H1 (cell line): Measurements from ENCODE around the gene KCNC4. TPM values are rescaled to one million over a fixed set of nuclear protein-coding genes. Genes with fewer than 3 reads are reported as not detected.

Experiments used
- CTCF ChIA-PET: fragments of 300-600 bp; sonication (Branson Sonifier 250); formaldehyde crosslinking; loops from one replicate; lab custom pipeline; 2021; ENCODE audit not compliant: partially characterized antibody; lab: Charles Lee
- POLR2A ChIA-PET: fragments of 300-600 bp; sonication (Branson Sonifier 250); formaldehyde crosslinking; loops from one replicate; lab custom pipeline; 2021; ENCODE audit warnings: inconsistent platforms; ENCODE audit not compliant: partially characterized antibody; lab: Charles Lee
- DNase-seq, 2 experiments: peaks; one replicate each; pipeline versions ENCODE4 v3.0.0 to v3.0.0-alpha.2; 2010 to 2022; ENCODE audit warnings: low spot score in 2 of 2, low read depth in 1 of 2, mixed read lengths in 1 of 2
- FAIRE-seq: peaks from 2 replicates; lab custom pipeline; 2011; peaks lifted over from hg19 to GRCh38; lab: Jason Lieb, UNC
- H2AFZ ChIP-seq: 2 replicates; pipeline ENCODE4 v1.8.1; 2012; ENCODE audit warnings: low read length, inconsistent platforms
- H2AK5ac ChIP-seq: 2 replicates; pipeline ENCODE4 v1.6.1; 2013; ENCODE audit warnings: low read depth, low read length
- H2BK120ac ChIP-seq: replicated peaks from 2 replicates; pipeline ENCODE3; 2013; ENCODE audit warnings: low read depth, low read length, inconsistent platforms
- H2BK12ac ChIP-seq: 2 replicates; pipeline ENCODE4 v1.6.1; 2013; ENCODE audit warnings: low read depth, low read length
- H2BK15ac ChIP-seq: 2 replicates; pipeline ENCODE4 v1.6.1; 2013; ENCODE audit warnings: low read length
- H2BK20ac ChIP-seq: 2 replicates; pipeline ENCODE4 v1.6.1; 2013; ENCODE audit warnings: low read length
- H2BK5ac ChIP-seq: 2 replicates; pipeline ENCODE4 v1.6.1; 2013; ENCODE audit warnings: low read depth, low read length
- H3K14ac ChIP-seq: 2 replicates; pipeline ENCODE4 v1.6.1; 2013; ENCODE audit warnings: inconsistent platforms; ENCODE audit not compliant: insufficient read length
- H3K18ac ChIP-seq: 2 replicates; pipeline ENCODE4 v1.6.1; 2013; ENCODE audit warnings: low read length; ENCODE audit errors: extremely low read depth
- H3K23ac ChIP-seq: 2 replicates; pipeline ENCODE4 v1.6.1; 2013; ENCODE audit warnings: inconsistent platforms; ENCODE audit not compliant: insufficient read length
- H3K23me2 ChIP-seq: 2 replicates; pipeline ENCODE4 v1.6.1; 2013; ENCODE audit warnings: low read depth, low read length
- H3K27ac ChIP-seq: 2 replicates; pipeline ENCODE4 v1.6.1; 2011; ENCODE audit warnings: low read depth, low read length, inconsistent platforms
- H3K27me3 ChIP-seq, 4 experiments: replicated peaks in 1 of 4; 1 replicate in 1 of 4; 2 replicates in 3 of 4; pipeline versions ENCODE4 v1.6.1 to v1.8.1; 2011 to 2013; ENCODE audit warnings: low read length in 3 of 4, mild to moderate bottlenecking in 3 of 4, inconsistent platforms in 2 of 4, mixed read lengths in 2 of 4, moderate library complexity in 1 of 4; ENCODE audit not compliant: control insufficient read depth in 3 of 4, insufficient read depth in 3 of 4; ENCODE audit errors: extremely low read depth in 1 of 4
- H3K36me3 ChIP-seq, 4 experiments: 2 replicates each; pipeline versions ENCODE4 v1.6.1 to v1.8.1; 2011 to 2013; ENCODE audit warnings: mild to moderate bottlenecking in 4 of 4, low read length in 3 of 4, moderate library complexity in 2 of 4, control low read depth in 1 of 4, inconsistent platforms in 1 of 4; ENCODE audit not compliant: insufficient read depth in 4 of 4, control insufficient read depth in 2 of 4
- H3K4ac ChIP-seq: replicated peaks from 2 replicates; pipeline ENCODE3; 2013; ENCODE audit warnings: low read length, low read depth, mixed read lengths, inconsistent platforms; ENCODE audit not compliant: insufficient read length
- H3K4me1 ChIP-seq, 4 experiments: replicated peaks in 1 of 4; 1 replicate in 1 of 4; 2 replicates in 3 of 4; pipeline versions ENCODE4 v1.6.1 to v1.8.1; 2011 to 2013; ENCODE audit warnings: low read length in 3 of 4, inconsistent platforms in 2 of 4, mixed read lengths in 1 of 4; ENCODE audit not compliant: insufficient read depth in 4 of 4, control insufficient read depth in 3 of 4
- H3K4me2 ChIP-seq, 2 experiments: 2 replicates each; pipeline versions ENCODE4 v1.6.1 to v1.8.1; 2011 to 2013; ENCODE audit warnings: low read depth in 2 of 2, low read length in 2 of 2, control low read depth in 1 of 2, inconsistent platforms in 1 of 2, mild to moderate bottlenecking in 1 of 2; ENCODE audit not compliant: insufficient read depth in 1 of 2
- H3K4me3 ChIP-seq, 4 experiments: fragments of 200-600, 300-600 bp in 1 of 4; sonication (generic), shearing (Covaris generic), sonication (Bioruptor Twin) in 1 of 4; 2 replicates each; pipeline versions ENCODE4 v1.5.1 to v1.8.1; 2011 to 2016; ENCODE audit warnings: low read length in 4 of 4, low read depth in 3 of 4, control low read depth in 2 of 4, inconsistent platforms in 2 of 4, mild to moderate bottlenecking in 2 of 4, mixed read lengths in 1 of 4, moderate library complexity in 1 of 4; ENCODE audit not compliant: insufficient read depth in 2 of 4; ENCODE audit errors: extremely low read depth in 1 of 4
- H3K56ac ChIP-seq: replicated peaks from 2 replicates; pipeline ENCODE3; 2013; ENCODE audit warnings: low read depth, mild to moderate bottlenecking, mixed read lengths, low read length, inconsistent platforms; ENCODE audit not compliant: insufficient read length
- H3K79me1 ChIP-seq: 2 replicates; pipeline ENCODE4 v1.6.1; 2013; ENCODE audit warnings: low read depth, low read length, control low read depth
- H3K79me2 ChIP-seq, 2 experiments: 2 replicates each; pipeline versions ENCODE4 v1.6.1 to v1.8.1; 2012 to 2013; ENCODE audit warnings: low read length in 2 of 2, mild to moderate bottlenecking in 2 of 2, inconsistent platforms in 1 of 2; ENCODE audit not compliant: insufficient read depth in 2 of 2, control insufficient read depth in 1 of 2
- H3K9ac ChIP-seq, 4 experiments: replicated peaks in 1 of 4; 1 replicate in 1 of 4; 2 replicates in 3 of 4; pipeline versions ENCODE4 v1.6.1 to v1.8.1; 2011 to 2013; ENCODE audit warnings: low read depth in 3 of 4, low read length in 3 of 4, control low read depth in 2 of 4, mild to moderate bottlenecking in 2 of 4, moderate library complexity in 2 of 4, inconsistent platforms in 1 of 4; ENCODE audit errors: extremely low read depth in 1 of 4
- H3K9me3 ChIP-seq, 2 experiments: 2 replicates each; pipeline versions ENCODE4 v1.6.1 to v1.8.1; 2012 to 2013; ENCODE audit warnings: mild to moderate bottlenecking in 2 of 2, moderate library complexity in 2 of 2, control low read depth in 1 of 2, inconsistent platforms in 1 of 2, low read depth in 1 of 2, low read length in 1 of 2, mixed read lengths in 1 of 2; ENCODE audit not compliant: insufficient read depth in 2 of 2
- H4K20me1 ChIP-seq, 2 experiments: replicated peaks in 1 of 2; 2 replicates each; pipeline versions ENCODE3 to v1.8.1; 2011 to 2013; ENCODE audit warnings: inconsistent platforms in 2 of 2, low read length in 2 of 2, mild to moderate bottlenecking in 1 of 2; ENCODE audit not compliant: insufficient read depth in 2 of 2, control insufficient read depth in 1 of 2
- H4K5ac ChIP-seq: 2 replicates; pipeline ENCODE4 v1.6.1; 2013; ENCODE audit warnings: low read length, low read depth, mixed read lengths, inconsistent platforms; ENCODE audit not compliant: insufficient read length
- H4K8ac ChIP-seq: 2 replicates; pipeline ENCODE4 v1.8.0; 2013; ENCODE audit warnings: mild to moderate bottlenecking, moderate library complexity, low read length, inconsistent platforms; ENCODE audit not compliant: insufficient read depth; ENCODE audit errors: extremely low read depth
- H4K91ac ChIP-seq: replicated peaks from 2 replicates; pipeline ENCODE3; 2013; ENCODE audit warnings: low read length, mixed read lengths, inconsistent platforms; ENCODE audit not compliant: insufficient read length
- CHD2 ChIP-seq: IDR thresholded peaks from 2 replicates; pipeline ENCODE4 v1.6.1; 2012; ENCODE audit warnings: low read length, improper control_type of control experiment
- CREB1 ChIP-seq: IDR thresholded peaks from 2 replicates; pipeline ENCODE4 v1.6.1; 2012; ENCODE audit warnings: inconsistent platforms
- EP300 ChIP-seq, 2 experiments: IDR thresholded peaks; 1 replicate in 1 of 2; 2 replicates in 1 of 2; pipeline ENCODE4 v1.6.1; 2011 to 2012; ENCODE audit warnings: low read depth in 2 of 2, low read length in 2 of 2, mild to moderate bottlenecking in 2 of 2, borderline replicate concordance in 1 of 2, inconsistent platforms in 1 of 2, moderate library complexity in 1 of 2
- FOSL1 ChIP-seq: IDR thresholded peaks from 2 replicates; pipeline ENCODE4 v1.6.1; 2011; ENCODE audit warnings: mild to moderate bottlenecking, low read depth, low read length, moderate library complexity; ENCODE audit not compliant: insufficient read depth
- HDAC6 ChIP-seq: IDR thresholded peaks from one replicate; pipeline ENCODE4 v1.7.1; 2012; ENCODE audit warnings: low read depth, mild to moderate bottlenecking, inconsistent platforms, low read length, moderate library complexity
- NANOG ChIP-seq: IDR thresholded peaks from 2 replicates; pipeline ENCODE4 v1.6.1; 2011; ENCODE audit warnings: low read length, low read depth, mild to moderate bottlenecking, inconsistent platforms; ENCODE audit not compliant: insufficient read depth, poor library complexity, severe bottlenecking
- SP1 ChIP-seq: IDR thresholded peaks from 2 replicates; pipeline ENCODE4 v1.6.1; 2011; ENCODE audit warnings: low read depth, low read length
- TAF7 ChIP-seq: optimal IDR thresholded peaks from 2 replicates; pipeline ENCODE3; 2011; ENCODE audit warnings: low read depth, mild to moderate bottlenecking, inconsistent platforms, low read length, moderate library complexity, borderline replicate concordance
- TEAD4 ChIP-seq: IDR thresholded peaks from 2 replicates; pipeline ENCODE4 v1.6.1; 2012; ENCODE audit warnings: low read depth, low read length, inconsistent platforms, mixed read lengths
- WGBS, 2 experiments: shearing (Covaris generic) in 1 of 2; methylation state at CpG; one replicate each; pipeline versions ENCODE4 v1.1.6 to v1.1.7; 2013 to 2015; ENCODE audit warnings: low lambda C conversion rate in 2 of 2, mixed read lengths in 2 of 2, inconsistent platforms in 1 of 2, low coverage in 1 of 2, missing lambda C conversion rate in 1 of 2; ENCODE audit not compliant: insufficient replicate concordance in 2 of 2, insufficient coverage in 1 of 2, insufficient read length in 1 of 2; ENCODE audit errors: extremely low coverage in 1 of 2, missing lambda C conversion rate in 1 of 2; 5-methylcytosine and 5-hydroxymethylcytosine counted together
- polyA plus RNA-seq, 7 experiments: library from polyadenylated mRNA; depleted of rRNA in 3 of 7; stranded (reverse) in 5 of 7; unstranded in 2 of 7; fragments of >200 nt in 5 of 7; fragments of 200-250 nt in 2 of 7; gene quantifications; 1 replicate in 5 of 7; 2 replicates in 1 of 7; 4 replicates in 1 of 7; pipeline versions ENCODE4 v1.2.1 to v1.2.3, GENCODE V29; 2011 to 2013; ENCODE audit warnings: missing spikeins in 2 of 7, mixed read lengths in 2 of 7
- total RNA-seq: library from RNA; stranded (reverse); fragmentation: NEBNext Ultra II Directional; extraction: Animal tissue kit (Norgen Biotek cat#: 25700); gene quantifications from 2 replicates; pipeline ENCODE4 v1.2.1, GENCODE V29; 2021
- TF ChIP-seq, protein P1 (sequence below): IDR thresholded peaks from 2 replicates; pipeline ENCODE4 v1.6.1; 2012; ENCODE audit warnings: low read length, inconsistent platforms
- TF ChIP-seq, protein P2 (sequence below): IDR thresholded peaks from 2 replicates; pipeline ENCODE4 v1.6.1; 2012; ENCODE audit warnings: inconsistent platforms

The KCNC4 gene
- total and polyA plus RNA-seq, 2 of the 8 experiments (the other 6 are each of a cell fraction or from before 2014, with no cell fraction given), result 8.1 to 11.2 TPM

DNA sequence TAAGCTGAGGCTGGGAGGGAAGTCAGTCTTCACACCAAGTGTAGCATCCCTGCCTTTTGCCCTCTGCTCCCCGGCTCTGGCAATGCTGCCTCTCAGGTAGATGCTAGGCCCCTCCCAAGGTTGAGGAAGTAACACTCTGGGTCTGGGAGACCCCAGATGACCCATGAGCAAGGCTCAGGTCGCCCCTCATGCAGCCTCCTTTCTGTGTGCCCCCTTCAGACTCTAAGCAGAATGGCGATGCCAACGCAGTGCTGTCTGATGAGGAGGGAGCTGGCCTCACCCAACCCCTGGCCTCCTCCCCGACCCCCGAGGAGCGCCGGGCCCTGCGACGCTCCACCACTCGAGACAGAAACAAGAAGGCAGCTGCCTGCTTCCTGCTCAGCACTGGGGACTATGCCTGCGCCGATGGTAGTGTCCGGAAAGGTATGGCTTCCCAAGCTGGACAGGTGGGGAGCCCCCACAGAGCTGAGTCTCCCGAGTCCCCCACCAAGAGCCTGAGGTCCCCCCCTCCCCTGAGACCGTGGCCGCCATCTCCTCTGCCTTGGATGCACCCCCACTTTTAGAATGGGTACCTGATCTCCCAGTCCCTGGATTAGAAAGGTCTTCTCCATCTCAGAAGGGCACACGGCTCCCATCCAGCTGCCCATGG lies 15.8 kb downstream of the KCNC4 start:
- Histone ChIP-seq H2BK5ac (no peak overlapping the region), H3K4ac (no peak overlapping the region), H3K4me1 (no peaks in the 10 kb centered on the region; a peak in 1 of 7 replicates), H3K9ac (no peak overlapping the region), H3K27me3 (no peaks in the 10 kb centered on the region), H4K20me1 (peaks cover 0 to 13% of the 10 kb centered on the region in 2 experiments), H4K5ac (no peak overlapping the region), H2BK15ac (no peak overlapping the region), H3K56ac (no peak overlapping the region), H2BK20ac (no peak overlapping the region), H2BK120ac (no peak overlapping the region), H4K8ac (no peak overlapping the region), H2AFZ (no peak overlapping the region), H2BK12ac (no peak overlapping the region), H3K36me3 (no peaks in the 10 kb centered on the region), H3K23me2 (no peaks in the 10 kb centered on the region), H3K14ac (no peak overlapping the region), H3K18ac (no peak overlapping the region), H3K9me3 (no peaks in the 10 kb centered on the region), H3K79me1 (no peaks in the 10 kb centered on the region; the same call in 1 of the 2 replicates), H2AK5ac (no peak overlapping the region), H3K79me2 (no peaks in the 10 kb centered on the region), H3K4me2 (no peak overlapping the region), H3K27ac (no peak overlapping the region), H3K4me3 (no peak overlapping the region), H4K91ac (no peak overlapping the region), H3K23ac (no peak overlapping the region)
- WGBS, 2 experiments, result 87% methylated on average over 18 of the region's 18 CpGs; no CpG with 5 or more reads in 1 of the 2 experiments
- no peak for FAIRE-seq
- CTCF ChIA-PET, result interaction anchor here (1.0 to 3.4 kb wide), 5 partner anchors 17 to 87 kb away, joined by 3 to 19 read pairs (median 8); partner anchors contain the start of gene KCNC4
- POLR2A ChIA-PET, result interaction anchor here (0.7 to 2.2 kb wide), 2 partner anchors 14 to 25 kb away, joined by 3 to 7 read pairs; no protein-coding TSS in a partner anchor
- DNase-seq, result no peak
- no peak for TF ChIP-seq HDAC6
- no peak for TF ChIP-seq CREB1
- TF ChIP-seq EP300 (IDR thresholded peaks at IDR 0.05; ENCODE audit: borderline replicate concordance in 1 of 2, low read depth in 2 of 2, low read length in 2 of 2), result no peak
- TF ChIP-seq TAF7, result no peak
- TF ChIP-seq, protein P1, sequence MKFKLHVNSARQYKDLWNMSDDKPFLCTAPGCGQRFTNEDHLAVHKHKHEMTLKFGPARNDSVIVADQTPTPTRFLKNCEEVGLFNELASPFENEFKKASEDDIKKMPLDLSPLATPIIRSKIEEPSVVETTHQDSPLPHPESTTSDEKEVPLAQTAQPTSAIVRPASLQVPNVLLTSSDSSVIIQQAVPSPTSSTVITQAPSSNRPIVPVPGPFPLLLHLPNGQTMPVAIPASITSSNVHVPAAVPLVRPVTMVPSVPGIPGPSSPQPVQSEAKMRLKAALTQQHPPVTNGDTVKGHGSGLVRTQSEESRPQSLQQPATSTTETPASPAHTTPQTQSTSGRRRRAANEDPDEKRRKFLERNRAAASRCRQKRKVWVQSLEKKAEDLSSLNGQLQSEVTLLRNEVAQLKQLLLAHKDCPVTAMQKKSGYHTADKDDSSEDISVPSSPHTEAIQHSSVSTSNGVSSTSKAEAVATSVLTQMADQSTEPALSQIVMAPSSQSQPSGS, result no peak
- no peak for TF ChIP-seq TEAD4
- TF ChIP-seq FOSL1, result no peak
- no peak for TF ChIP-seq SP1
- TF ChIP-seq, protein P2, sequence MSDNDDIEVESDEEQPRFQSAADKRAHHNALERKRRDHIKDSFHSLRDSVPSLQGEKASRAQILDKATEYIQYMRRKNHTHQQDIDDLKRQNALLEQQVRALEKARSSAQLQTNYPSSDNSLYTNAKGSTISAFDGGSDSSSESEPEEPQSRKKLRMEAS, result no peak
- no peak for TF ChIP-seq NANOG
- no peak for TF ChIP-seq CHD2
